Transverse colon (tissue), 4 donors: Measurements from ENCODE around the gene IMP4. TPM values are rescaled to one million over a fixed set of nuclear protein-coding genes. Genes with fewer than 3 reads are reported as not detected.

Experiments
- DNase-seq: peaks from one replicate; pipeline ENCODE4 v3.0.0-alpha.2; 2019
- H3K27ac ChIP-seq, 4 donors: fragments of 200-600 bp; sonication (generic); 2 replicates each; pipeline ENCODE4 v1.5.1; 2016 to 2018; ENCODE audit warnings: inconsistent platforms in 4 of 4
- H3K27me3 ChIP-seq: fragments of 200-600 bp; sonication (generic); 2 replicates; pipeline ENCODE4 v1.5.1; 2017; ENCODE audit warnings: inconsistent platforms
- H3K36me3 ChIP-seq, 4 donors: fragments of 200-600 bp; sonication (generic); 2 replicates each; pipeline ENCODE4 v1.5.1; 2017 to 2019; ENCODE audit warnings: inconsistent platforms in 4 of 4
- H3K4me1 ChIP-seq, 4 donors: fragments of 200-600 bp; sonication (generic); 2 replicates each; pipeline ENCODE4 v1.5.1; 2017 to 2020; ENCODE audit warnings: inconsistent platforms in 4 of 4
- H3K4me3 ChIP-seq, 4 donors: fragments of 200-600 bp; sonication (generic); 1 replicate in 1 of 4; 2 replicates in 3 of 4; pipeline versions ENCODE4 v1.5.1 to v1.6.1; 2017 to 2019; ENCODE audit warnings: inconsistent platforms in 4 of 4
- H3K9me3 ChIP-seq, 2 donors: fragments of 200-600 bp; sonication (generic); 2 replicates each; pipeline ENCODE4 v1.5.1; 2017 to 2019; ENCODE audit warnings: inconsistent platforms in 2 of 2
- CTCF ChIP-seq, 5 experiments: fragments of 200-600 bp in 3 of 5; fragments of 450-650 bp in 2 of 5; sonication (generic) in 3 of 5; IDR thresholded peaks; 1 replicate in 2 of 5; 2 replicates in 3 of 5; pipeline ENCODE4 v1.5.1; 2016 to 2017; ENCODE audit warnings: antibody characterized with exemption in 5 of 5, inconsistent platforms in 3 of 5, mild to moderate bottlenecking in 2 of 5, moderate library complexity in 1 of 5
- EP300 ChIP-seq: sonication (generic); formaldehyde crosslinking; IDR thresholded peaks from one replicate; pipeline ENCODE4 v1.6.1; 2017; ENCODE audit warnings: antibody characterized with exemption, low read depth
- POLR2A ChIP-seq: fragments of 450-650 bp; IDR thresholded peaks from one replicate; pipeline ENCODE4 v1.6.1; 2016; ENCODE audit warnings: antibody characterized with exemption, mild to moderate bottlenecking, moderate library complexity
- POLR2AphosphoS5 ChIP-seq, 3 donors: sonication (generic); formaldehyde crosslinking; IDR thresholded peaks; one replicate each; pipeline ENCODE4 v1.6.1; 2016; ENCODE audit warnings: antibody characterized with exemption in 3 of 3
- WGBS, 2 donors: methylation state at CpG; one replicate each; pipeline ENCODE4 v1.1.5; 2018; ENCODE audit warnings: low coverage in 1 of 2; 5-methylcytosine and 5-hydroxymethylcytosine counted together
- in situ Hi-C, 4 donors: fragments of 200-750 bp; cut with MboI; loops; one replicate each; pipeline versions ENCODE4 v1.15.0 to v1.15.1; 2017; ENCODE audit warnings: low sequenced_read_pairs in 3 of 4, low pct_ligation_motif_present in 1 of 4, low pct_unique_long_range_greater_than_20kb in 1 of 4
- intact Hi-C: fragments of 100-400 bp; cut with DNase I; formaldehyde crosslinking; loops from one replicate; pipeline ENCODE4 v1.15.1; 2023; ENCODE audit warnings: low total_unique reads
- total RNA-seq, 4 donors: library from RNA; depleted of rRNA; stranded (reverse); fragments of >200 nt; gene quantifications; one replicate each; pipeline ENCODE4 v1.1.0, GENCODE V29; 2016

The IMP4 gene
- total RNA-seq, 4 donors from 2014 or later: 52.1 to 367 (median 83.7) TPM

- WGBS, 2 donors: 92 to 100% methylated on average over 5 to 10 of the region's 10 CpGs
- intact Hi-C loops: loop anchor here (10.0 kb wide), 2 partner anchors 155 to 405 kb away; partner anchors contain the start of genes MZT2B and SMPD4
- Histone ChIP-seq H3K4me1 (peaks cover 14 to 28% (median 19%) of the 10 kb centered on the region in 4 donors), H3K27ac (no peak overlapping the region), H3K36me3 (peaks cover 0 to 12% (median 4%) of the 10 kb centered on the region in 4 donors), H3K4me3 (no peak overlapping the region), H3K27me3 (no peaks in the 10 kb centered on the region), H3K9me3 (no peaks in the 10 kb centered on the region)
- in situ Hi-C loops: loop anchor here (10.0 to 25.0 kb wide), 6 partner anchors 155 to 747 kb away; partner anchors contain the start of genes FAM168B (in 1 of the 4), MZT2B (in 1 of the 4) and SMPD4 (in 1 of the 4)
- no peak for DNase-seq
- TF ChIP-seq POLR2A: no peak
- no peak for TF ChIP-seq EP300
- TF ChIP-seq CTCF (IDR thresholded peaks at IDR 0.05): no peak
- no peak for TF ChIP-seq POLR2AphosphoS5 (IDR thresholded peaks at IDR 0.05)
Observed at GRCh38 chr2:130339885-130340745, 2.6 kb upstream of the IMP4 start.

- 2 to 9% methylated on average over 1 to 23 of the region's 24 CpGs for WGBS, 2 donors
- TF ChIP-seq EP300 (no peak), POLR2A (no peak)
- H3K36me3 ChIP-seq: peaks cover 0 to 24% (median 10%) of the 10 kb centered on the region in 4 donors
- H3K9me3 ChIP-seq: no peaks in the 10 kb centered on the region
- DNase-seq: peak; percentile 57
- peaks cover 14 to 28% (median 19%) of the 10 kb centered on the region in 4 donors for H3K4me1 ChIP-seq
- intact Hi-C loops (no loop called here), in situ Hi-C loops (loop anchor here in 3 of 4 donors (25.0 kb wide), 3 partner anchors 179 to 746 kb away; partner anchors contain the start of gene FAM168B (in 1 of the 3))
- no peaks in the 10 kb centered on the region for H3K27me3 ChIP-seq
- H3K4me3 ChIP-seq: peak overlapping the region; percentile 43 to 88 (median 64)
- H3K27ac ChIP-seq: peak overlapping the region; percentile 89 to 93 (median 92)
Observed at GRCh38 chr2:130341562-130342019, 1.1 kb upstream of the IMP4 start.

GRCh38 chr2:130342020-130342532 lies 621 bp upstream of the IMP4 start:
- peak overlapping the region; percentile 89 to 93 (median 92) for H3K27ac ChIP-seq
- peak overlapping the region; percentile 43 to 88 (median 64) for H3K4me3 ChIP-seq
- DNase-seq: peak; percentile 92
- H3K36me3 ChIP-seq: peaks cover 0 to 28% (median 10%) of the 10 kb centered on the region in 4 donors
- no peaks in the 10 kb centered on the region for H3K27me3 ChIP-seq
- in situ Hi-C loops (loop anchor here in 3 of 4 donors (25.0 kb wide), 3 partner anchors 180 to 745 kb away; partner anchors contain the start of gene FAM168B (in 1 of the 3)), intact Hi-C loops (no loop called here)
- H3K4me1 ChIP-seq: peaks cover 14 to 28% (median 19%) of the 10 kb centered on the region in 4 donors
- TF ChIP-seq CTCF (IDR thresholded peaks at IDR 0.05): no peak
- peak; percentile 62 to 84 (median 84) for TF ChIP-seq POLR2AphosphoS5 (IDR thresholded peaks at IDR 0.05)
- peak; percentile 74 for TF ChIP-seq POLR2A
- whole genome bisulfite sequencing, 2 donors: 1% methylated on average over 23 of the region's 24 CpGs; no CpG with 5 or more reads in 1 of the 2 donors
- no peaks in the 10 kb centered on the region for H3K9me3 ChIP-seq

DNA sequence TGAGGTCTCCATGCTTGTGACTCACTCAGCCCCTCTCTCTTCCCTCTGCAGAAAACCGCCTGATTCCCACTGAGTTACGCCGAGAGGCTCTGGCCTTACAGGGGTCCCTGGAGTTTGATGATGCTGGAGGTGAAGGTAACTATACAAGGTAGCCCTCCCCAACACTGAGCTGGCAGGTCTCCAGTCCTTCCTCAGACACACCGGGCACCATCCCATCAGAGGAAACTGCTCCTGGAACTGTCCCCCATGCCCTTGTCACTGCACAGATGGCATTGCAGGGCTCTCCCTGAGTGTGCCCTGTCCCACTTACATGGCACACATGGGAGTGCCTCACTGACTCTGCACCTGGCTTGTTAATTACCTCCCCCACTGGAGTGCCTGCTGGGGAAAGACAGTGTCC lies 1.9 kb downstream of the IMP4 start:
- Histone ChIP-seq H3K9me3 (no peaks in the 10 kb centered on the region), H3K4me1 (peaks cover 14 to 22% (median 19%) of the 10 kb centered on the region in 4 donors), H3K36me3 (peaks cover 0 to 28% (median 9%) of the 10 kb centered on the region in 4 donors), H3K27me3 (no peaks in the 10 kb centered on the region), H3K27ac (no peak overlapping the region), H3K4me3 (no peak overlapping the region)
- intact Hi-C loops: no loop called here
- in situ Hi-C loops: loop anchor here in 3 of 4 donors (25.0 kb wide), 3 partner anchors 182 to 743 kb away; partner anchors contain the start of gene FAM168B (in 1 of the 3)
- whole genome bisulfite sequencing, 2 donors: 94% methylated on average over 4 of the region's 4 CpGs; no CpG with 5 or more reads in 1 of the 2 donors
- no peak for TF ChIP-seq EP300
- no peak for TF ChIP-seq CTCF (IDR thresholded peaks at IDR 0.05)
- no peak for TF ChIP-seq POLR2A
- TF ChIP-seq POLR2AphosphoS5 (IDR thresholded peaks at IDR 0.05): no peak
- no peak for DNase-seq
